Activated naive CD4-positive, alpha-beta T cell treated with anti-CD3 and anti-CD28 coated beads, Interleukin-2, amount 50 U/mL, for 24 hours (primary cell): Measurements from ENCODE around the gene CEP57L1.

ENCODE experiments used
- H3K27ac Mint-ChIP-seq: one replicate; pipeline ENCODE4 v1.8.0; 2021; ENCODE audit warnings: mild to moderate bottlenecking, mixed read lengths
- H3K27me3 Mint-ChIP-seq: one replicate; pipeline ENCODE4 v1.8.0; 2021; ENCODE audit warnings: mixed read lengths
- H3K36me3 Mint-ChIP-seq: one replicate; pipeline ENCODE4 v1.8.0; 2021; ENCODE audit warnings: mixed read lengths
- H3K4me1 Mint-ChIP-seq: one replicate; pipeline ENCODE4 v1.8.0; 2021; ENCODE audit warnings: mixed read lengths
- H3K4me3 Mint-ChIP-seq: one replicate; pipeline ENCODE4 v1.8.0; 2021; ENCODE audit warnings: mild to moderate bottlenecking, mixed read lengths
- H3K9me3 Mint-ChIP-seq: one replicate; pipeline ENCODE4 v1.8.0; 2021; ENCODE audit warnings: mixed read lengths

Gene CEP57L1

DNA sequence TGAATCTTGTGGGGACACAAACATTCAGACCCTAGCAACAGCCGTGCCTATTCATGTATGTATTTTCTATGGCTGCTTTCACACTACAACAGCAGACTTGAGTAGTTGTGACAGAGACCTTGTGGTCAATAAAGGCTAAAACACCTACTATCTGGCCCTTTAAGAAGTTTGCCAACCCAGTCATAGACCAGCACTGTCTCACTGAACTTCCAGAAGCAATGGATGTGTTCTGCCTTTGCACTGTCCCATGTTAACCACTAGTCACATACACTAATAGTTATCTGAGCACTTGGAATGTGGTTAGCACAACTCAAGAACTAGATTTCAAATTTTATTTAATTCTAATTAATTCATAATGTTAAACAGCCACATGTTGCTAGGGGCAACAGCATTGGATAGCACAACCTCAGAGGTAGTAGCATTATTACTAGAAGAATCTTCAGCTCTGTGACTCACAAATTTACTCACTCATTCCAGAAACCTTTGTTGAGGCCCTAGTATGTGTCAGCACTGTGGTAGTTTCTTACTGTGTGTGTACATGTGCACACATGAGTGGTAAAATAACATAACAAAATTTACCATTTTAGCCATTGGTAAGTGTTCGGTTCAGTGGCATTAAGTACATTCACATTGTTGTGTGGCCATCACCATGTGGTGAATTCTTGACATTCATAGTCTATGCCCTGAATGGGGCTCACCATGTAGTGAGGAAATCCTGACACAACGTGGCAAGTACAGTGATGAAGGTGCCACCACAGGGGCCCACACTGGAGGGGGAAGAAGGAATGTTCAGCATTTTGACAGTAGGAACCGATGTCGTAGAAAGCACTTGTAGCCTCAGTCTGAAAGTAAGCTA lies 107.3 kb downstream of the CEP57L1 start:
- no peaks in the 10 kb centered on the region for H3K9me3 Mint-ChIP-seq
- H3K27ac Mint-ChIP-seq, result no peak overlapping the region
- no peak overlapping the region for H3K4me3 Mint-ChIP-seq
- H3K4me1 Mint-ChIP-seq, result no peaks in the 10 kb centered on the region
- H3K36me3 Mint-ChIP-seq, result no peaks in the 10 kb centered on the region
- no peaks in the 10 kb centered on the region for H3K27me3 Mint-ChIP-seq

DNA sequence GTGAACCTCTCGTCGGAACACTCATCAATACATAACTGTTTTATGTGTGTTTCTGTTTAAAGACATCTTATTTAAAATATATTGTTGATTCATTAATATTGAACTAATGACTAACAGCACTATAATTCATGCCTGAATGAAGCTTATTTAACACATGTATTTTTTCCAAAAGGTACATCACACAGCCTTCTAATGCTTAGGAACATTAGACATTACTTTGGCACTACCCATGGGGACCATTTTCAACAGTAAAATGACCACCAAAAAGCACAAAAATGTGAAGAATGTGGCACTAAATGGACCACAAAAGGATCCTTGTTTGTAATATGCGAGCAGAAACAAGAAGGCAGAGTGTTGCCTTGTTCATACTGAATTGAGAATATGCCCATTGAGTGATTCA lies 109.2 kb downstream of the CEP57L1 start:
- no peaks in the 10 kb centered on the region for H3K9me3 Mint-ChIP-seq
- H3K36me3 Mint-ChIP-seq, result no peaks in the 10 kb centered on the region
- H3K27me3 Mint-ChIP-seq, result no peaks in the 10 kb centered on the region
- no peak overlapping the region for H3K4me3 Mint-ChIP-seq
- H3K27ac Mint-ChIP-seq, result no peak overlapping the region
- no peaks in the 10 kb centered on the region for H3K4me1 Mint-ChIP-seq

DNA sequence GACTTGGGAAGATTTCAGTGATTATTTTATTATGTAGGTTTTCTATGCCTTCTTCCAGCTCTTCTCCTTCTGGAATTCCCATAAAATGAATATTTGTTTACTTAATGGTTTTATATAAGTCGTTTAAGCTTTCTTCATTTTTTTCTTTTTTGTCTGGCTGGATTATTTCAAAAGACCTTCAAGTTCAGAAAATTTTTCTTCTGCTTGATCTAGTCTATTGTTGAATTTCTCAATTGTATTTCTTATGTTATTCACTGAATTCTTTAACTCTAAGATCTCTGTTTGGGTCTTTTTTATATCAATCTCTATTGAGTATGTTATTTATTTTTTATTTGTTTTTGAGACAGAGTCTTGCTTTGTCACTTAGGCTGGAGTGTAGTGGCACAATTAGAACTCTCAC lies 117.4 kb downstream of the CEP57L1 start:
- Mint-ChIP-seq H3K4me3 (no peak overlapping the region), H3K27me3 (peaks cover 10% of the 10 kb centered on the region), H3K9me3 (peaks cover 10% of the 10 kb centered on the region), H3K36me3 (peaks cover 11% of the 10 kb centered on the region), H3K4me1 (no peaks in the 10 kb centered on the region), H3K27ac (no peak overlapping the region)
